Stimulated activated CD8-positive, alpha-beta memory T cell treated with anti-CD3 and anti-CD28 coated beads, Interleukin-12 subunit alpha, Interleukin-12 subunit beta, amount 100 ng/mL, for 4 hours (primary cell): ENCODE measurements around the gene TMEM235.
"Not testable (repeated sequence)": the region's sequence is repeated elsewhere in the genome, so short reads cannot be mapped to it uniquely, and the experiment has no call there.

Experiments
- DNase-seq: peaks from one replicate; pipeline ENCODE4 v3.0.0-alpha.2; 2020; ENCODE audit warnings: low read depth

Gene TMEM235

GRCh38 chr17:78238823-78239488, 7.5 kb downstream of the TMEM235 start:
- no peak for DNase-seq

- DNase-seq = no peak
Observed at GRCh38 chr17:78239489-78239931, 8.1 kb downstream of the TMEM235 start.

DNA sequence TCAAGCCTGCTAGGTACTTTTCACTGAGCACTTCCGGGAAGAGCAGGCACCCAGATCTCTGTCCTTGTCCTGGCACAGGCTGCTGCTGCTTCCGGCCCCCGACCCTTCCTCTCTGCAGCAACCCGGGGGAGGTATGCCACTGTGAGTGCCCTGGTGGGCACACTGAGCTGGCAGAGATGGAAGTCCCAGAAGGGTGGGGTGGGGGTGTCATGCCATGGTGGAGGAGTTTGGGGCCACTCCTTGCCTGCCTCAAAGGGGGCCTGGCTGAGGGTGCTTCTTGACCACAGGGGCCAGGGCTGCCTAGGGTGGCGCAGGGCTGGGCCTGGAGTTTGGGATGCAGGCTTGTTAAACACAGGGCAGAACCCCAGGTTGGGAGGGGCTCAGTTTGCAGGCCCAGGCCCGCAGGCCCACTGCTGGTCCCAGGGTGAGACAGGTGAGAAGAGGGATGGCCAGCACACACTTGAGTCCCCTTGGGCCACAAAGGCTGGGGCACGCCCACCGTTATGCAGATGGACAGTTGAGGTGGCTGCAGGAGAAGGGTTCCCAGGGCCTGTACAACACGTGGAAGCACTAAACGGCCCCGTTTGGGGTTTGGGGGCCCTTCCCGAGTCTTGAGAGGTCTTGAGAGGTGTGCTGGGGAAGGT, 8.7 kb downstream of the TMEM235 start:
- DNase-seq = no peak

DNA sequence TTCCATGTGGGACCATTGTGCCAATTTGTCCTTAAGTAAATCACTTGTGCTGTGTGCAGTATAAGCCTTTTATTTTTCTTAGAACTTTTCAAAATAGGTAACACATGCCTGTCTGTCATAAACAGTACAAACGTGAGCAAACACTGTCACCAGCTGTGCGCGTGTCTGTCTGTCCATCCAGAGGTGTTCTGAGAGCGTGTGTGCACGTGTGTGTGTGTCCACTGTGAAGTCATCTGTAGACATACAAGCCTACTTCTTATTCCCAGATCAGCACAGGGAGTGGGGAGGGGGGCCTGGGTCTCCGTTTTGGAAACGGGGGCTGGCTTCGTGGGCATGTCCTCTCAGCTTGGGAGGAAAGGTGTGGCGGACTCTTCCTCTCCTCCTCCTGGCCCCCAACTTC, 9.4 kb downstream of the TMEM235 start:
- DNase-seq = no peak

- DNase-seq = no peak
Observed at GRCh38 chr17:78241277-78242023, 10.0 kb downstream of the TMEM235 start.

GRCh38 chr17:78242024-78242742, 10.8 kb downstream of the TMEM235 start:
- no peak for DNase-seq

GRCh38 chr17:78247304-78247703, 15.9 kb downstream of the TMEM235 start:
- DNase-seq = no peak

GRCh38 chr17:78248051-78248914, 16.9 kb downstream of the TMEM235 start:
- no peak for DNase-seq

DNA sequence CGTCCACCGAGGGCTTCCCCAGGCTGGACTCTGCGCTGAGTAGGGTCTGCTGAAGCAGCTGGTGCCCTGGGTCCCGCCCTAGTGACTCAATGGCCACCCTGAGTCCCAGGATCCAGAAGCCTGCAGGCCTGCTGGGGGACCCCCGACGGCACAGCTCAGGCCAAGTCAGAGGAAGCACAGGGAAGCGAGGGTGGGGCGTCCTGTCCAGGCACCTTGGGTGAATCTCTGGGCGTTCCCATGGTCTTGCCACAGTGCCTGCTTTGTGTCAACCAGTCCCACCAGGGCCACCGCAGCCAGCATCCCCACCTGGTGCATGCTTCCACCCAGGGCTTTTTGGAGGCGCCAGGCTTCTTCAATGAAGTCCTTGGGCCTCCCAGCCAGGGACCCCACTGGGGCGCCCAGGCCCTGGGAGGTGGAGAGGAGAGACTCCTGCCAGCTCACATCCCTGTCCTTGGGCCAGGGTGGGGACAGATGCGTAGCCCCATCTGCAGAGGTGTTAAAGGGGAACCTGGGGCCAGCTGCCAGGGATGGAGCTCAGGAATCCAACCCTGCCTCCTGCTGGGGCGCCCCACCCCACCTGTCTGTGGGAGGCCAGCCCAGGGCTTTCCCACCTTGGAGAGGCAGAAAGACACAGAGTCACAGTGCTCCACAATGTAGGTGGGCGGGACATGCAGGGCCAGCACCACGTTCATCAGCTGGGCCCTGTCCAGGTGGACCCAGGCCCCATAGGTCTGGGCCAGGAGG, 17.8 kb downstream of the TMEM235 start:
- no peak for DNase-seq

- DNase-seq = no peak
Observed at GRCh38 chr17:78249818-78250806, 18.7 kb downstream of the TMEM235 start.

- peak; percentile 62 for DNase-seq
Observed at GRCh38 chr17:78250891-78251772, 19.7 kb downstream of the TMEM235 start.

- DNase-seq = no peak
Observed at GRCh38 chr17:78251773-78252103, 20.3 kb downstream of the TMEM235 start.

- peak; percentile 23 for DNase-seq
Observed at GRCh38 chr17:78252111-78252634, 20.7 kb downstream of the TMEM235 start.

DNA sequence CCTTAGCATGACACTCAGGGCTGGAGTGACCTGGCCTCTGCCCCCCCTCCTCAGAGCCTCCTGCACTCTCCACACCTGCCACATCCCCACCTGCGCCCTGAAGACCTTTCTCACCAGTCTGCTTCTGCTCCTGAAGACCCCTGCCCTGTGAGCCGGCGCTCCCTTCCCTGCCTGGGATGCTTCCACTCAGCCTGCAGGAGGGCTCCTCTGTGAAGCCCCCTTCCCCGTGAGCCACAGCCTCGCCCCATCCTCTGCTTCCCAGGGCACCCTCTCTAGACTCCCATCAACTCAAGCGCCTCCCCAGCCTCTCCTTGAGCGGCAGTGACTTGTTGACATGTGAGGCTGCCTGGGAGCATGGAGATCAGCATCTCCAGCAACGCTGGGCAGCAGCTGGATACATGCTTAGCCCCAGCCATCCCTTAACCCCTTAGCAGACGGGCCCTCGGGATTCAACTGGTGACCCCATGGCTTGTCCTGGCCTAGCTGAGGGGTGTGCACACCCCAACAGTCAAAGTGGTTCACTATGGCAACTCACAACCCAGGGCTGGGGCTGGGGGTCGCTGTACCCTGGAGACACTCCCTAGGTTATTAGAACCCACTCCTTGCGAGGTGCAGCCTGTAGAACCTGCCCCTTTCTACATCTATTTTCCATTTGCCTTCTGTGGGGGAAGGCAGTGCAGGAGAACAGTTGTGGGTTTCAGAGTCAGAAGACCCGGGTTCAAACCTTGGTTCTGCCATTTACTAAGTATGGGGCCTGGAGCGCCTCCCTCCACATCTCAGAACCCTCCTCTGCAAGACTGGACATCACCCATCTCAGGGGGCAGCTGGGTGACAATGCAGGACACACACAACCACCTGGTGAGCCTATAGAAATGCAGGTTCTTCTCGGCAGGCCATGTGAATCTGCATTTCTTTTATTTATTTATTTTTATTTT, 21.5 kb downstream of the TMEM235 start:
- DNase-seq = no peak

DNA sequence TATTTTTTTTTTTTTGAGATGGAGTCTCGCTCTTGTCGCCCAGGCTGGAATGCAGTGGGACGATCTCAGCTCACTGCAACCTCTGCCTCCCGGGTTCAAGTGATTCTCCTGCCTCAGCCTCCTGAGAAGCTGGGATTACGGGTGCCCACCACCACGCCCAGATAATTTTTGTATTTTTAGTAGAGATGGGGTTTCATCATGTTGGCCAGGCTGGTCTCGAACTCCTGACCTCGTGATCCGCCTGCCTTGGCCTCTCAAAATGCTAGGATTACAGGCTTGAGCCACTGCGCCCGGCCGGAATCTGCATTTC, 22.2 kb downstream of the TMEM235 start:
- DNase-seq = not testable (repeated sequence)

- DNase-seq = peak; percentile 71
Observed at GRCh38 chr17:78253946-78254672, 22.7 kb downstream of the TMEM235 start.
